Astrocyte of the cerebellum (primary cell): ENCODE results near the gene YBX1.
"Not testable (repeated sequence)": the region's sequence is repeated elsewhere in the genome, so short reads cannot be mapped to it uniquely, and the experiment has no call there.

Experiments
- DNase-seq: peaks from one replicate; pipeline ENCODE4 v3.0.0-alpha.2; 2011; ENCODE audit warnings: low read depth
- H3K4me3 ChIP-seq: 2 replicates; pipeline ENCODE4 v1.5.1; 2011; ENCODE audit warnings: mild to moderate bottlenecking, low read depth, low read length, moderate library complexity
- CTCF ChIP-seq: IDR thresholded peaks from 2 replicates; pipeline ENCODE4 v1.5.1; 2012; ENCODE audit warnings: low read length, low read depth, moderate library complexity, mild to moderate bottlenecking; ENCODE audit errors: missing control alignments
- in situ Hi-C: cut with HindIII; loops from 2 replicates; pipeline ENCODE4 v1.10.0; 2017; ENCODE audit warnings: low sequenced_read_pairs

YBX1 gene

GRCh38 chr1:42692911-42693310 is 10.7 kb downstream of the YBX1 start:
- no peak for TF ChIP-seq CTCF
- in situ Hi-C loops: no loop called here
- no peak overlapping the region for H3K4me3 ChIP-seq
- DNase-seq: no peak

GRCh38 chr1:42698081-42698813 is 16.0 kb downstream of the YBX1 start:
- TF ChIP-seq CTCF: no peak
- in situ Hi-C loops: no loop called here
- no peak overlapping the region for H3K4me3 ChIP-seq
- DNase-seq: no peak

- no peak for DNase-seq
- in situ Hi-C loops: no loop called here
- no peak overlapping the region for H3K4me3 ChIP-seq
- TF ChIP-seq CTCF: no peak
Observed at GRCh38 chr1:42700006-42700405, 17.8 kb downstream of the YBX1 start.

- DNase-seq: no peak
- H3K4me3 ChIP-seq: no peak overlapping the region
- in situ Hi-C loops: no loop called here
- TF ChIP-seq CTCF: no peak
Observed at GRCh38 chr1:42703888-42704464, 21.8 kb downstream of the YBX1 start.

- in situ Hi-C loops, DNase-seq, H3K4me3 ChIP-seq: not testable (repeated sequence)
Observed at GRCh38 chr1:42712808-42713207, 30.6 kb downstream of the YBX1 start.

GRCh38 chr1:42713293-42713692 is 31.1 kb downstream of the YBX1 start:
- H3K4me3 ChIP-seq: no peak overlapping the region
- DNase-seq: no peak
- in situ Hi-C loops: no loop called here
- no peak for TF ChIP-seq CTCF

GRCh38 chr1:42714441-42714840 is 32.2 kb downstream of the YBX1 start:
- DNase-seq, in situ Hi-C loops, H3K4me3 ChIP-seq: not testable (repeated sequence)
